Measurements from ENCODE around the gene CNTRL. TPM values are rescaled to one million over a fixed set of nuclear protein-coding genes. Genes with fewer than 3 reads are reported as not detected.

Gene CNTRL
- total RNA-seq, 1 experiment from 2014 or later: 4.7 TPM

GRCh38 chr9:121226175-121226574 lies 151.4 kb downstream of the CNTRL start:
- no peak for DNase-seq (ENCODE audit: low spot score)

Small RNA genes lying within 50 kb of the gene (small RNA-seq; reads per million reads assigned to genes)
- not detected for gene RN7SL181P

Other genes starting within 250 kb of the CNTRL start
- gene PSMD5, start 232.0 kb upstream of the CNTRL start, total RNA-seq (2014; rRNA removed; shearing (Covaris generic)): 17.4 and 26.5 TPM in 2 replicates
- gene PHF19, start 197.8 kb upstream of the CNTRL start, total RNA-seq (2014; rRNA removed; shearing (Covaris generic)): 100 and 106 TPM in 2 replicates
- gene TRAF1, start 148.2 kb upstream of the CNTRL start, total RNA-seq (2014; rRNA removed; shearing (Covaris generic)): 0.41 and 0.73 TPM in 2 replicates
- gene C5, start 24.7 kb upstream of the CNTRL start, total RNA-seq (2014; rRNA removed; shearing (Covaris generic)): 0.08 and 0.33 TPM in 2 replicates
- 10.4 and 11.1 TPM in 2 replicates for gene RAB14, start 126.9 kb downstream of the CNTRL start, total RNA-seq (2014; rRNA removed; shearing (Covaris generic))
- 270 and 283 TPM in 2 replicates for gene GSN, start 193.2 kb downstream of the CNTRL start, total RNA-seq (2014; rRNA removed; shearing (Covaris generic))